ENCODE results near the gene IFITM5.

IFITM5 gene

DNA sequence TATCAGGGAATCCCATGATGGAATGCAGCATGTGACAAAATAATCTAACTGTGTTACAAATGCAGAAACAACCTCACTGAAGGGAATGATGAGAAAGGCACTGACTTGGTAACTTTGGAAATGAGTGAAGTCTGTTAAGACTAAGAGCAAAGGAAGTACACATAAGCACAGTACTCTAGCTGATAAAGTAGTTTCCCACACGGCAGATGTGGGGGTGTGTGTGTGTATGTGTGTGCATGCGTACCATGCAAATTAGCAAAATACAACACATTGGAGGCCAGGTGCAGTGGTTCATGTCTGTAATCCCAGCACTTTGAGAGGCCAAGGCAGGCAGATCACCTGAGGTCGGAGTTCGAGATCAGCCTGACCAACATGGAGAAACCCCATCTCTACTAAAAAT, 37.7 kb downstream of the IFITM5 start:
- no peak for ATAC-seq

DNA sequence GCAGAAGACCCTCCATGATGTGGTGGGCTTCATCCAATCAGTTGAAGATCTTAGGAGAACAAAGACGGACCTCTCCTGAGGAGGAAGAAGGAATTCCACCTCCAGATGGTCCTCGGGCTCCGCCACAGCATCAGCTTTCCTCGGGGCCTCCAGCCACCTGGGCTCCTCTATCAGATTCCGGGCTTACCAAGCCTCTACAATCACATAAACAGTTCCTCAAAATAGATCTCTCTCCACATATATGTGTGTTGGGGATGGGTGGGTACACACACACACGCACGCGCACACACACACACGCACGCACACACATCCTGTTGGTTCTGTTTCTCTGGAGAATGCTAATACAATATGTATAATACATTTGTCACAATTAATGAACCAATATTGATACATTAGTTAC, 39.9 kb downstream of the IFITM5 start:
- TF ChIP-seq ZFP3 (CRISPR knock-in tag; IDR thresholded peaks at IDR 0.05): no peak
- no peak for TF ChIP-seq ZFP30 (CRISPR knock-in tag; IDR thresholded peaks at IDR 0.05)
- no peak for TF ChIP-seq SNAI2 (CRISPR knock-in tag; IDR thresholded peaks at IDR 0.05)
- TF ChIP-seq CSDC2 (CRISPR knock-in tag; IDR thresholded peaks at IDR 0.05): no peak
- no peak for TF ChIP-seq TOX (CRISPR knock-in tag; IDR thresholded peaks at IDR 0.05; ENCODE audit: borderline replicate concordance)
- no peak for TF ChIP-seq ZNF565 (CRISPR knock-in tag; conservative IDR thresholded peaks at IDR 0.05; ENCODE audit: low read depth)
- no peak for TF ChIP-seq ZC3H10 (CRISPR knock-in tag; IDR thresholded peaks at IDR 0.05)
- TF ChIP-seq, protein P1, sequence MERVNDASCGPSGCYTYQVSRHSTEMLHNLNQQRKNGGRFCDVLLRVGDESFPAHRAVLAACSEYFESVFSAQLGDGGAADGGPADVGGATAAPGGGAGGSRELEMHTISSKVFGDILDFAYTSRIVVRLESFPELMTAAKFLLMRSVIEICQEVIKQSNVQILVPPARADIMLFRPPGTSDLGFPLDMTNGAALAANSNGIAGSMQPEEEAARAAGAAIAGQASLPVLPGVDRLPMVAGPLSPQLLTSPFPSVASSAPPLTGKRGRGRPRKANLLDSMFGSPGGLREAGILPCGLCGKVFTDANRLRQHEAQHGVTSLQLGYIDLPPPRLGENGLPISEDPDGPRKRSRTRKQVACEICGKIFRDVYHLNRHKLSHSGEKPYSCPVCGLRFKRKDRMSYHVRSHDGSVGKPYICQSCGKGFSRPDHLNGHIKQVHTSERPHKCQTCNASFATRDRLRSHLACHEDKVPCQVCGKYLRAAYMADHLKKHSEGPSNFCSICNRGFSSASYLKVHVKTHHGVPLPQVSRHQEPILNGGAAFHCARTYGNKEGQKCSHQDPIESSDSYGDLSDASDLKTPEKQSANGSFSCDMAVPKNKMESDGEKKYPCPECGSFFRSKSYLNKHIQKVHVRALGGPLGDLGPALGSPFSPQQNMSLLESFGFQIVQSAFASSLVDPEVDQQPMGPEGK (CRISPR knock-in tag; IDR thresholded peaks at IDR 0.05; ENCODE audit: borderline replicate concordance): no peak
- no peak for ATAC-seq

More for the DNA sequence above, 37.7 kb downstream of the IFITM5 start:
- TF ChIP-seq, protein P2, sequence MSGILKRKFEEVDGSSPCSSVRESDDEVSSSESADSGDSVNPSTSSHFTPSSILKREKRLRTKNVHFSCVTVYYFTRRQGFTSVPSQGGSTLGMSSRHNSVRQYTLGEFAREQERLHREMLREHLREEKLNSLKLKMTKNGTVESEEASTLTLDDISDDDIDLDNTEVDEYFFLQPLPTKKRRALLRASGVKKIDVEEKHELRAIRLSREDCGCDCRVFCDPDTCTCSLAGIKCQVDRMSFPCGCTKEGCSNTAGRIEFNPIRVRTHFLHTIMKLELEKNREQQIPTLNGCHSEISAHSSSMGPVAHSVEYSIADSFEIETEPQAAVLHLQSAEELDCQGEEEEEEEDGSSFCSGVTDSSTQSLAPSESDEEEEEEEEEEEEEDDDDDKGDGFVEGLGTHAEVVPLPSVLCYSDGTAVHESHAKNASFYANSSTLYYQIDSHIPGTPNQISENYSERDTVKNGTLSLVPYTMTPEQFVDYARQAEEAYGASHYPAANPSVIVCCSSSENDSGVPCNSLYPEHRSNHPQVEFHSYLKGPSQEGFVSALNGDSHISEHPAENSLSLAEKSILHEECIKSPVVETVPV (CRISPR knock-in tag; IDR thresholded peaks at IDR 0.05): no peak
- TF ChIP-seq BACH2 (CRISPR knock-in tag; IDR thresholded peaks at IDR 0.05; ENCODE audit: borderline replicate concordance) (no peak), TCF4 (CRISPR knock-in tag; IDR thresholded peaks at IDR 0.05; ENCODE audit: borderline replicate concordance) (no peak), POU6F1 (CRISPR knock-in tag; IDR thresholded peaks at IDR 0.05; ENCODE audit: borderline replicate concordance, low read depth) (no peak), SNAI2 (CRISPR knock-in tag; IDR thresholded peaks at IDR 0.05) (no peak), OSR1 (CRISPR knock-in tag; IDR thresholded peaks at IDR 0.05) (no peak), TOX (CRISPR knock-in tag; IDR thresholded peaks at IDR 0.05; ENCODE audit: borderline replicate concordance) (no peak), ZFP30 (CRISPR knock-in tag; IDR thresholded peaks at IDR 0.05) (no peak), ZNF565 (CRISPR knock-in tag; conservative IDR thresholded peaks at IDR 0.05; ENCODE audit: low read depth) (no peak), TSHZ2 (CRISPR knock-in tag; IDR thresholded peaks at IDR 0.05) (no peak), ZNF70 (CRISPR knock-in tag; IDR thresholded peaks at IDR 0.05) (no peak), ESRRG (CRISPR knock-in tag; IDR thresholded peaks at IDR 0.05) (no peak), RARB (CRISPR knock-in tag; IDR thresholded peaks at IDR 0.05) (no peak), GLIS3 (CRISPR knock-in tag; IDR thresholded peaks at IDR 0.05) (no peak), PPARA (CRISPR knock-in tag; IDR thresholded peaks at IDR 0.05; ENCODE audit: borderline replicate concordance) (no peak), ZFP3 (CRISPR knock-in tag; IDR thresholded peaks at IDR 0.05) (no peak), ARNTL (CRISPR knock-in tag; IDR thresholded peaks at IDR 0.05; ENCODE audit: borderline replicate concordance, low read depth) (no peak), ISL1 (CRISPR knock-in tag; IDR thresholded peaks at IDR 0.05) (no peak), CREB5 (CRISPR knock-in tag; IDR thresholded peaks at IDR 0.05; ENCODE audit: low read depth) (no peak), CSDC2 (CRISPR knock-in tag; IDR thresholded peaks at IDR 0.05) (no peak)
